CD14-positive monocyte (primary cell): ENCODE data around the gene SLC20A1. TPM values are rescaled to one million over a fixed set of nuclear protein-coding genes. Genes with fewer than 3 reads are reported as not detected.

Experiments
- DNase-seq, 3 donors: peaks; one replicate each; pipeline ENCODE4 v3.0.0-alpha.2; 2011 to 2022
- H2AFZ ChIP-seq: 2 replicates; pipeline ENCODE4 v1.6.0; 2012; ENCODE audit warnings: mild to moderate bottlenecking, low read depth, low read length, inconsistent platforms; ENCODE audit not compliant: insufficient read depth, poor library complexity, severe bottlenecking
- H3K27ac ChIP-seq, 2 donors: 1 replicate in 1 of 2; 2 replicates in 1 of 2; pipeline ENCODE4 v1.5.1; 2012 to 2013; ENCODE audit warnings: low read length in 2 of 2, control low read depth in 1 of 2, inconsistent platforms in 1 of 2, low read depth in 1 of 2, mild to moderate bottlenecking in 1 of 2
- H3K27me3 ChIP-seq, 2 donors: one replicate each; pipeline versions ENCODE4 v1.6.0 to v1.6.1; 2011 to 2013; ENCODE audit warnings: low read length in 2 of 2; ENCODE audit not compliant: control insufficient read depth in 2 of 2, insufficient read depth in 2 of 2
- H3K36me3 ChIP-seq, 2 donors: replicated peaks in 1 of 2; 1 replicate in 1 of 2; 2 replicates in 1 of 2; pipeline versions ENCODE4 v1.5.1 to v1.6.1; 2012 to 2013; ENCODE audit warnings: low read length in 2 of 2, control low read depth in 1 of 2, inconsistent platforms in 1 of 2, mild to moderate bottlenecking in 1 of 2; ENCODE audit not compliant: insufficient read depth in 2 of 2, control insufficient read depth in 1 of 2
- H3K4me1 ChIP-seq, 2 donors: 1 replicate in 1 of 2; 2 replicates in 1 of 2; pipeline versions ENCODE4 v1.5.1 to v1.6.1; 2012 to 2013; ENCODE audit warnings: low read length in 2 of 2, control low read depth in 1 of 2, inconsistent platforms in 1 of 2, mild to moderate bottlenecking in 1 of 2, moderate library complexity in 1 of 2; ENCODE audit not compliant: insufficient read depth in 2 of 2, control insufficient read depth in 1 of 2
- H3K4me2 ChIP-seq: replicated peaks from 2 replicates; pipeline ENCODE3; 2012; ENCODE audit warnings: low read length, moderate library complexity, mild to moderate bottlenecking; ENCODE audit not compliant: poor library complexity, severe bottlenecking; ENCODE audit errors: extremely low read depth
- H3K4me3 ChIP-seq, 3 experiments: fragments of 200-600 bp in 1 of 3; sonication (generic) in 1 of 3; replicated peaks in 1 of 3; 1 replicate in 2 of 3; 2 replicates in 1 of 3; pipeline ENCODE4 v1.5.1; 2011 to 2013; ENCODE audit warnings: low read length in 3 of 3, mild to moderate bottlenecking in 3 of 3, control low read depth in 2 of 3, low read depth in 2 of 3, inconsistent platforms in 1 of 3, moderate library complexity in 1 of 3
- H3K79me2 ChIP-seq: 2 replicates; pipeline ENCODE4 v1.6.0; 2012; ENCODE audit warnings: mild to moderate bottlenecking, control low read depth, inconsistent platforms, low read length, moderate library complexity; ENCODE audit not compliant: insufficient read depth
- H3K9ac ChIP-seq: 2 replicates; pipeline ENCODE4 v1.6.0; 2017; ENCODE audit warnings: low read length, mild to moderate bottlenecking; ENCODE audit not compliant: insufficient read depth, poor library complexity, severe bottlenecking
- H3K9me3 ChIP-seq, 2 donors: replicated peaks in 1 of 2; 1 replicate in 1 of 2; 2 replicates in 1 of 2; pipeline versions ENCODE4 v1.5.1 to v1.6.1; 2012 to 2013; ENCODE audit warnings: low read length in 2 of 2, control low read depth in 1 of 2; ENCODE audit not compliant: control insufficient read depth in 1 of 2, insufficient read depth in 1 of 2
- H4K20me1 ChIP-seq: 2 replicates; pipeline ENCODE4 v1.6.0; 2012; ENCODE audit warnings: mild to moderate bottlenecking, low read length, control low read depth, moderate library complexity; ENCODE audit not compliant: insufficient read depth
- H3K27ac Mint-ChIP-seq, 7 donors: one replicate each; pipeline ENCODE4 v1.8.0; 2020; ENCODE audit warnings: mild to moderate bottlenecking in 7 of 7, mixed read lengths in 7 of 7, moderate library complexity in 6 of 7, inconsistent platforms in 2 of 7
- H3K27me3 Mint-ChIP-seq, 3 donors: one replicate each; pipeline ENCODE4 v1.8.0; 2021 to 2022; ENCODE audit warnings: low read depth in 3 of 3, mild to moderate bottlenecking in 3 of 3, mixed read lengths in 3 of 3, moderate library complexity in 3 of 3, inconsistent platforms in 1 of 3
- H3K36me3 Mint-ChIP-seq, 2 donors: one replicate each; pipeline ENCODE4 v1.8.0; 2020; ENCODE audit warnings: mixed read lengths in 2 of 2, inconsistent platforms in 1 of 2, mild to moderate bottlenecking in 1 of 2
- H3K4me1 Mint-ChIP-seq: one replicate; pipeline ENCODE4 v1.8.0; 2020; ENCODE audit warnings: mild to moderate bottlenecking, mixed read lengths
- H3K4me3 Mint-ChIP-seq, 2 donors: one replicate each; pipeline ENCODE4 v1.8.0; 2020; ENCODE audit warnings: mild to moderate bottlenecking in 2 of 2, mixed read lengths in 2 of 2, moderate library complexity in 1 of 2
- H3K9me3 Mint-ChIP-seq, 7 donors: one replicate each; pipeline ENCODE4 v1.8.0; 2020 to 2022; ENCODE audit warnings: mixed read lengths in 7 of 7, mild to moderate bottlenecking in 6 of 7, moderate library complexity in 6 of 7, inconsistent platforms in 2 of 7
- CTCF ChIP-seq: fragments of 200-600 bp; IDR thresholded peaks from one replicate; pipeline ENCODE4 v1.8.0; 2022; ENCODE audit warnings: antibody characterized with exemption, mild to moderate bottlenecking
- WGBS: methylation state at CpG from one replicate; pipeline ENCODE4 v1.1.5; 2013; ENCODE audit warnings: missing lambda C conversion rate; ENCODE audit not compliant: insufficient coverage; 5-methylcytosine and 5-hydroxymethylcytosine counted together
- intact Hi-C, 2 donors: fragments of 100-400 bp; cut with micrococcal nuclease; formaldehyde crosslinking; loops; one replicate each; pipeline versions ENCODE4 v1.15.0 to v1.15.1; 2023
- polyA plus RNA-seq, 3 donors: library from polyadenylated mRNA; depleted of rRNA in 1 of 3; unstranded in 2 of 3; stranded (reverse) in 1 of 3; fragments of 300-500 nt in 2 of 3; fragments of >200 nt in 1 of 3; fragmentation: Illumina TruSeq in 2 of 3; gene quantifications; 1 replicate in 2 of 3; 2 replicates in 1 of 3; pipeline ENCODE4 v1.2.3, GENCODE V29; 2012 to 2021

The SLC20A1 gene
- polyA plus RNA-seq, 3 donors, result 16.1 to 112 (median 36.3) TPM

GRCh38 chr2:112687522-112687921 lies 41.8 kb downstream of the SLC20A1 start:
- Histone ChIP-seq H3K9ac (no peak overlapping the region), H3K27me3 (no peaks in the 10 kb centered on the region), H3K79me2 (no peaks in the 10 kb centered on the region), H3K4me1 (peaks cover 53 to 85% of the 10 kb centered on the region in 2 donors), H3K36me3 (no peaks in the 10 kb centered on the region), H3K4me3 (no peak overlapping the region), H2AFZ (no peak overlapping the region), H3K27ac (no peak overlapping the region), H4K20me1 (no peaks in the 10 kb centered on the region), H3K4me2 (no peak overlapping the region), H3K9me3 (no peaks in the 10 kb centered on the region)
- TF ChIP-seq CTCF, result no peak
- peaks cover 0 to 3% of the 10 kb centered on the region in 2 donors for H3K36me3 Mint-ChIP-seq
- H3K4me3 Mint-ChIP-seq, result no peak overlapping the region
- 84% methylated on average over 4 of the region's 6 CpGs for WGBS
- intact Hi-C loops, result loop anchor here in 1 of 2 donors (5.0 kb wide), 1 partner anchor 60 kb away; no protein-coding TSS in a partner anchor
- peaks cover 0 to 2% (median 0%) of the 10 kb centered on the region in 3 donors for H3K27me3 Mint-ChIP-seq
- peaks cover 65% of the 10 kb centered on the region for H3K4me1 Mint-ChIP-seq
- H3K27ac Mint-ChIP-seq, result no peak overlapping the region
- no peak for DNase-seq
- H3K9me3 Mint-ChIP-seq, result no peaks in the 10 kb centered on the region

- H3K36me3 ChIP-seq, result no peaks in the 10 kb centered on the region
- Mint-ChIP-seq H3K36me3 (peaks cover 0 to 4% of the 10 kb centered on the region in 2 donors), H3K9me3 (peaks cover 0 to 2% (median 0%) of the 10 kb centered on the region in 7 donors), H3K4me1 (peaks cover 70% of the 10 kb centered on the region), H3K27ac (peak overlapping the region in 3 of 7 donors; percentile 33 to 68 (median 54)), H3K4me3 (no peak overlapping the region), H3K27me3 (peaks cover 0 to 4% (median 0%) of the 10 kb centered on the region in 3 donors)
- H3K9ac ChIP-seq, result no peak overlapping the region
- H4K20me1 ChIP-seq, result no peaks in the 10 kb centered on the region
- no peak overlapping the region for H3K4me3 ChIP-seq
- H3K4me2 ChIP-seq, result no peak overlapping the region
- intact Hi-C loops, result loop anchor here in 1 of 2 donors (5.0 kb wide), 1 partner anchor 61 kb away; no protein-coding TSS in a partner anchor
- H3K27ac ChIP-seq, result peak overlapping the region in 1 of 2 donors; percentile 15
- H3K9me3 ChIP-seq, result no peaks in the 10 kb centered on the region
- no peaks in the 10 kb centered on the region for H3K27me3 ChIP-seq
- H3K4me1 ChIP-seq, result peaks cover 58 to 87% of the 10 kb centered on the region in 2 donors
- 94% methylated on average over 9 of the region's 14 CpGs for WGBS
- H2AFZ ChIP-seq, result peak overlapping the region; percentile 26
- no peaks in the 10 kb centered on the region for H3K79me2 ChIP-seq
- TF ChIP-seq CTCF, result no peak
- DNase-seq, result peak in 2 of 3 donors; percentile 35 to 45
These were observed 42.5 kb downstream of the SLC20A1 start for GRCh38 chr2:112688086-112688880.
